ENCODE measurements around the gene COPZ2.
"Not testable (repeated sequence)": the region's sequence is repeated elsewhere in the genome, so short reads cannot be mapped to it uniquely, and the experiment has no call there.

COPZ2 gene

GRCh38 chr17:48021934-48022333 is 15.7 kb downstream of the COPZ2 start:
- Histone ChIP-seq H3F3A (ENCODE audit: insufficient read depth, low read length) (no peaks in the 10 kb centered on the region), H3K4me3 (ENCODE audit: low read depth, low read length, poor library complexity, severe bottlenecking) (no peak overlapping the region), H3K27ac (ENCODE audit: low read depth, low read length, poor library complexity, severe bottlenecking) (no peak overlapping the region), H3K4me2 (ENCODE audit: low read length) (no peak overlapping the region), H2AFZ (ENCODE audit: low read length) (no peak overlapping the region), H3K9ac (ENCODE audit: low read length) (no peak overlapping the region), H3K9me3 (ENCODE audit: low read length) (no peaks in the 10 kb centered on the region), H3K36me3 (ENCODE audit: insufficient read depth, low read length) (no peaks in the 10 kb centered on the region), H3K79me2 (ENCODE audit: insufficient read depth, low read length) (no peaks in the 10 kb centered on the region), H4K20me1 (ENCODE audit: insufficient read depth, low read length) (no peaks in the 10 kb centered on the region), H3K27me3 (ENCODE audit: insufficient read depth, low read length) (no peaks in the 10 kb centered on the region), H3K4me1 (ENCODE audit: insufficient read depth, low read length, severe bottlenecking) (peaks cover 26% of the 10 kb centered on the region), H3K9me2 (ENCODE audit: low read depth, low read length) (no peaks in the 10 kb centered on the region)
- TF ChIP-seq CTCF (IDR thresholded peaks at IDR 0.05; ENCODE audit: low read length) (no peak), EZH2 (IDR thresholded peaks at IDR 0.05; ENCODE audit: borderline replicate concordance, low read length) (no peak)

GRCh38 chr17:48017817-48018158 is 19.8 kb downstream of the COPZ2 start:
- not testable (repeated sequence) for H4K20me1 ChIP-seq (ENCODE audit: insufficient read depth, low read length); H3K9me3 ChIP-seq (ENCODE audit: low read length); H3K4me2 ChIP-seq (ENCODE audit: low read length); H3K9me2 ChIP-seq (ENCODE audit: low read depth, low read length); H2AFZ ChIP-seq (ENCODE audit: low read length); H3K27ac ChIP-seq (ENCODE audit: low read depth, low read length, poor library complexity, severe bottlenecking); H3K9ac ChIP-seq (ENCODE audit: low read length); H3K79me2 ChIP-seq (ENCODE audit: insufficient read depth, low read length); H3K36me3 ChIP-seq (ENCODE audit: insufficient read depth, low read length); H3K4me1 ChIP-seq (ENCODE audit: insufficient read depth, low read length, severe bottlenecking); H3K27me3 ChIP-seq (ENCODE audit: insufficient read depth, low read length); H3K4me3 ChIP-seq (ENCODE audit: low read depth, low read length, poor library complexity, severe bottlenecking); H3F3A ChIP-seq (ENCODE audit: insufficient read depth, low read length)

GRCh38 chr17:48016112-48016511 is 21.5 kb downstream of the COPZ2 start:
- no peak overlapping the region for H3K27ac ChIP-seq (ENCODE audit: low read depth, low read length, poor library complexity, severe bottlenecking)
- TF ChIP-seq EZH2 (IDR thresholded peaks at IDR 0.05; ENCODE audit: borderline replicate concordance, low read length), result no peak
- no peak for TF ChIP-seq CTCF (IDR thresholded peaks at IDR 0.05; ENCODE audit: low read length)
- no peak overlapping the region for H3K4me2 ChIP-seq (ENCODE audit: low read length)
- H2AFZ ChIP-seq (ENCODE audit: low read length), result no peak overlapping the region
- H4K20me1 ChIP-seq (ENCODE audit: insufficient read depth, low read length), result no peaks in the 10 kb centered on the region
- no peak overlapping the region for H3K4me3 ChIP-seq (ENCODE audit: low read depth, low read length, poor library complexity, severe bottlenecking)
- H3K9ac ChIP-seq (ENCODE audit: low read length), result no peak overlapping the region
- H3K4me1 ChIP-seq (ENCODE audit: insufficient read depth, low read length, severe bottlenecking), result peaks cover 13% of the 10 kb centered on the region
- H3F3A ChIP-seq (ENCODE audit: insufficient read depth, low read length), result no peaks in the 10 kb centered on the region
- H3K79me2 ChIP-seq (ENCODE audit: insufficient read depth, low read length), result no peaks in the 10 kb centered on the region
- H3K27me3 ChIP-seq (ENCODE audit: insufficient read depth, low read length), result peaks cover 3% of the 10 kb centered on the region; the same call in 1 of the 2 replicates
- no peaks in the 10 kb centered on the region for H3K36me3 ChIP-seq (ENCODE audit: insufficient read depth, low read length)
- no peaks in the 10 kb centered on the region for H3K9me2 ChIP-seq (ENCODE audit: low read depth, low read length)
- no peaks in the 10 kb centered on the region for H3K9me3 ChIP-seq (ENCODE audit: low read length)

- H3K79me2 ChIP-seq (ENCODE audit: insufficient read depth, low read length), result no peaks in the 10 kb centered on the region
- no peak overlapping the region for H3K9ac ChIP-seq (ENCODE audit: low read length)
- H3K27ac ChIP-seq (ENCODE audit: low read depth, low read length, poor library complexity, severe bottlenecking), result no peak overlapping the region
Observed at GRCh38 chr17:48014595-48015111, 22.9 kb downstream of the COPZ2 start.

More at GRCh38 chr17:48014595-48015111, 22.9 kb downstream of the COPZ2 start:
- Histone ChIP-seq H3K36me3 (ENCODE audit: insufficient read depth, low read length) (no peaks in the 10 kb centered on the region), H3K4me3 (ENCODE audit: low read depth, low read length, poor library complexity, severe bottlenecking) (no peak overlapping the region), H3K27me3 (ENCODE audit: insufficient read depth, low read length) (peaks cover 3% of the 10 kb centered on the region; the same call in 1 of the 2 replicates), H3K4me1 (ENCODE audit: insufficient read depth, low read length, severe bottlenecking) (peaks cover 13% of the 10 kb centered on the region), H2AFZ (ENCODE audit: low read length) (no peak overlapping the region), H3F3A (ENCODE audit: insufficient read depth, low read length) (no peaks in the 10 kb centered on the region), H4K20me1 (ENCODE audit: insufficient read depth, low read length) (no peaks in the 10 kb centered on the region), H3K9me2 (ENCODE audit: low read depth, low read length) (no peaks in the 10 kb centered on the region), H3K4me2 (ENCODE audit: low read length) (no peak overlapping the region), H3K9me3 (ENCODE audit: low read length) (no peaks in the 10 kb centered on the region)
- TF ChIP-seq CTCF (IDR thresholded peaks at IDR 0.05; ENCODE audit: low read length) (no peak), EZH2 (IDR thresholded peaks at IDR 0.05; ENCODE audit: borderline replicate concordance, low read length) (no peak)

All from OCI-LY1 (cell line).